DLD1 (cell line): ENCODE data around the gene KLHDC8A.

ENCODE experiments used
- in situ Hi-C: cut with HindIII; loops from 2 replicates; pipeline ENCODE4 v1.10.0; 2017; ENCODE audit warnings: low sequenced_read_pairs

KLHDC8A gene

DNA sequence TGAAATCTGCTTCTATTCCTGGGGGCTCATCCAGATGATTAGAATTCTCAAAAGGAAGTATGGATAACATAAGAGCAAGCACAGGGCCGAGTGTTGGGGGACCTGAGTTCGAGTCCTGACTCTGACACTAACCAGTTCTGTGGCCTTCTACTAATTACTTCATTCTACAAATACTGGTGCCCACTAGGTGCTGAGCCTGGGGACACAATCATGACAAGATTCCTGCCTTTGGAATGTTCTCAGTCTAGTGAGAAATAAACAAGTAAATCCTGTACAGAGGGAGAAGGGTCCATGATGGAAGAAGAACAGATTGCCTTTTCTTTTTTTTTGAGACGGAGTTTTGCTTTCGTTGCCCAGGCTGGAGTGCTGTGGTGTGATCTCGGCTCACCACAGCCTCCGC lies 32.9 kb downstream of the KLHDC8A start:
- in situ Hi-C loops, result no loop called here

- in situ Hi-C loops, result no loop called here
These were observed 34.8 kb downstream of the KLHDC8A start for GRCh38 chr1:205321959-205322283.

GRCh38 chr1:205321162-205321958 lies 35.4 kb downstream of the KLHDC8A start, which contains the start of gene NUAK2:
NUAK2 (minus strand) TSS chr1:205321745; CDS start chr1:205321628, 117 bp downstream.
- in situ Hi-C loops, result no loop called here

DNA sequence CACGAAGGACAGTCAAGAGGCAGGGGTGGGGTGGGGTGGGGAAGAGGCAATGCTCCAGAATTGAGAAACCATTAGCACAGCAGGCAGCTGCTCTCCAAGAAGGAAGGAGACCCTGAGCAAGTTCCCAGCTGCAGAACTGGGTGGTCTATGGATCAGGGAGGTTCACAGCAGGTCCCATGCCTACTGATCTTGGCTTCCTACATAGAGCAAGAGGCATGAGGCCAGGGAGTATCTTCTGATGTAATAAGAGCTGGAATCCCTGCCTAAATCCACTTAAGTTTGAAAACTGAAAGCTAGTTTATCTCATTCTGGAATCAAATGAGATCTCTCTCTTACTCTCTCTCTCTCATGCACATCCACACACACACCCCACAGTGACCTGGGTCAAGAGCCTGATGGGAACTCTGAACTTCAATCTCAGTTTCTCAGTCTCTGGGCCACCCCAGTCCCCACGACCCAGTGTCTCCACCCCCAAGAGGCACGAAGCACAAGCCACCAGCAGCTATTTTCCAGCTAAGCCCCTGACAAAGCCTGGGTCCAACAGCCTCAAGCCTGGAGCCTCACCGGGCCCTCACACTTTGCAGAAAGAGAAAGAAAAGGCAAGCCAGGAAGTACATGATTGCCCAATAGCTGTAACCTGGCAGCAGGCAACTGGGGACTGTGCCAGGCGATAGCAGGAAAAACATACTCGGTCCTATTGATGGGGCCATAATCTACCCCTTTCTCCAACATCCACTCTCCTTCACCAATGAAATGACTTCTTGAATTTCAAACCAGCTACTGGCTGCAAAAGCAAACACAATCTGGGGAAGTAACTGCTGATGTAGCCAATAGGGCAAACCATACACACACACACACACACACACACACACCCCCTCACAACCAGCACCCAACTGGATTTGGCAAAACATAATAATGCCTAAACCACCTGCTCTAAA lies 37.4 kb downstream of the KLHDC8A start:
- in situ Hi-C loops, result no loop called here

DNA sequence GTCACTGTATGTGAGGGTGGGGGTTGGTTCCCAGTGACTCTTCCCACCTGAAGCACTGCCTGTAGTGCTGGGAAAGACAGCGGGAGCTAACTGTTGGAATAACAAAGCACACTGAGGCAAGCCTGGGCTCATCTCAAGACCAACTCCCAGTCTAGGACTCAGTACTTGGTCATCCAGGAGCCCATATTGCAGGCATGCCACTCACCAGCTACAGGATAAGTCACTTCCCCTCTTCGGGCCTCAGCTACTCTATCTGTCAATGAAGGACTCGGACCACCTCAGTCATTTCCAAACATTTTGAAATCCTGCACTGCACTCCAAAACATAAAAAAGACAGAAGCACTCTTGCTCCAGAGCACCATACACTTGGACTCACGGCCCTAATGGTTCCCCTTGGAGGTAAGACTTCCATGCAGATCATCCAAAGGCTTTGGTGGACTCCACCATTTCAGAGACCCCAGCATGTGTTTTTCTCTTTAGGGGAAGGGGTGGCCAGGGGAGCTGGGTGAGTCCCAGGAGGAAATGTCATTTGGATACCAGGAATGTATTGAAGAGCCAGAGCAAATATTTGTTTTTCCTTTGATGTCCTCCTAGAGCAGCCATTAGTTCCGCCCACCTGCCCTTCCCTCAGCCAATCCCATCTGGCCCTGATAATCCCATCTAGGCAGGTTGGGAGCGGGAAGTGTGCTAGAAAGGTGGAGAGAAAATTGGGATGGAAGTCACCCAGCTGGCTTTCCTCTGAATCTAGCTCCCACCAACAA lies 38.3 kb downstream of the KLHDC8A start:
- in situ Hi-C loops, result no loop called here

- in situ Hi-C loops, result no loop called here
These were observed 39.3 kb downstream of the KLHDC8A start for GRCh38 chr1:205317311-205317917.

- in situ Hi-C loops, result no loop called here
These were observed 40.6 kb downstream of the KLHDC8A start for GRCh38 chr1:205316161-205316566.

- in situ Hi-C loops, result no loop called here
These were observed 41.6 kb downstream of the KLHDC8A start for GRCh38 chr1:205315008-205315618.

- in situ Hi-C loops, result no loop called here
These were observed 43.0 kb downstream of the KLHDC8A start for GRCh38 chr1:205313563-205314308.

DNA sequence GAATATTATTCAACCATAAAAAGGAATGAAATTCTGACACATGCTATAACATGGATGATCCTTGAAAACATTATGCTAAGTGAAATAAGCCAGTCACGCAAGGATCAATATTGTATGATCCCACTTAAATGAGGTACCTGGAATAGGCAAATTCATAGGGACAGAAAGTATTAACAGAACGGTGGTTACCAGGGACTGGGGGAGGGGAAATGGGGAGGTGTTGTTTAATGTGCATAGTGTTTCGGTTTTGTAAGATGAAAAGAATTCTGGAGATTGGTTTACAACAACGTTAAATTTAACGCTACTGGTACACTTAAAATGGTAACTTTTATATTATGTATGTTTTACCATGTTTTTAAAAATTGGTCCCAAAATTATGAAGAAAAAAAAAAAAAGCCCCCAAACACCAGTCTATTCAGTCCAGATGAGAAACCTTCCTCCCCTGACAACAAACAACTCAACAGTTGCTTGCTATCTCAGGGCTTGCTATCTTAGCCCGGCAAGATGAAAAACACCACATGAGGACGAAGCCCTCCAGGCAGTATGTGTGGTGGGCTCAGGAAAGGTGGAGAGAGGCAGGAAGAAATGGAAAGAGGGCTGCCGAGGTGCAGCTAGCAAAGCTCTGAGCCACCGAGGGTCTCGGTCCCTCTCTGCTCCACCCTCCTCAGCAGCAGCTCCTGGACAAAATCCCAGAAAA lies 43.7 kb downstream of the KLHDC8A start:
- in situ Hi-C loops, result no loop called here

- in situ Hi-C loops, result no loop called here
These were observed 45.6 kb downstream of the KLHDC8A start for GRCh38 chr1:205310976-205311704.

DNA sequence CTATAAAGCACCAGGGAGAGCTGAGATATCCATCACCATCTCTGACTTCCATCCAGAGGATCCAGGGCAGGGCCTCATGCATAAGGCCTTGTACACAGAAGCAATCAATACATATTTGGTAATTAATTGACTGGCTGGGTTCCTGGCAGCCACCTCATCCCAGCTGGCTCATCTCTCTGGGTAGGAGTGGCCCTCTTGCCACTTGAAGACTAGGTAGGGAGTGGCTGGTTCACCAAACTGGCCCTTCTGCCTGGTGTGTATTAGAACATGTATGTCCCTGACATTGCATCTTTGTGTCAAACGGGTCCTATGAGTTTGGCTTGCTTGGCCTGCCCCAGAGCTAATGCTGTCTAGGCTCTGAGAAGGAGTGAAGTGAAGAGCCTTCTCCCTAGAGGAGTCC lies 47.0 kb downstream of the KLHDC8A start:
- in situ Hi-C loops, result no loop called here

- in situ Hi-C loops, result no loop called here
These were observed 49.7 kb downstream of the KLHDC8A start for GRCh38 chr1:205306929-205307566.

- in situ Hi-C loops, result no loop called here
These were observed 52.0 kb downstream of the KLHDC8A start for GRCh38 chr1:205304695-205305070.

DNA sequence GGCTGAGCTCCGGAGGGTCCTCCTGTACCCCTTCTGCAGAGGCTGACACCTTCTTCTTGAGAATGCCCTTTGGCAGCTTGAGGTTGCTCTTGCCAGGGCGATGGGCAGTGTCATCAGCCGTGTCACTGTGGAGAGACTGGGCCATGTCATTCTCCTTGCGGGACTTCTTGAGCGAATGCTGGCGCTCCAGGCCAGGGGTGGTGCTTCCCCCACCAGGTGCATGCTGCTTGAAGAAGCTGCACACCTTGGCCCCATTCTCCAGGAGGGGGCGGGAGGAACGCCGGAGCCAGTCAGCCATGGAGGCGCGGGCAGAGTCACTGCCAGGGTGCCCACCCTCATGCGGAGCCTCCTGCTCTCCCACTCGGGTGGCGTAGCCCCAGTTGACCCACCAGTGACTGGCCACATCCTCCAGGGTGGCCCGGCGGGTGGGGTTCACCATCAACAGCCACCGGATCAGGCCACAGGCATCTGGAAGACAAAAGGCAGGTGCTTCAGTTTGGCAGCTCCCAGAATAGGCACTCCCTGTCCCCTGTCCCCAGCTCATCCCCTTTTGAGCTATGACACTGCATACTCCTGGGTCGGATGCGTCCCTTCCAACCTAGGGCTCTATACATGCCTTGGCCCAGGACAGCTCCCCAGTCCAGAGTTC lies 52.6 kb downstream of the KLHDC8A start:
- in situ Hi-C loops, result no loop called here

DNA sequence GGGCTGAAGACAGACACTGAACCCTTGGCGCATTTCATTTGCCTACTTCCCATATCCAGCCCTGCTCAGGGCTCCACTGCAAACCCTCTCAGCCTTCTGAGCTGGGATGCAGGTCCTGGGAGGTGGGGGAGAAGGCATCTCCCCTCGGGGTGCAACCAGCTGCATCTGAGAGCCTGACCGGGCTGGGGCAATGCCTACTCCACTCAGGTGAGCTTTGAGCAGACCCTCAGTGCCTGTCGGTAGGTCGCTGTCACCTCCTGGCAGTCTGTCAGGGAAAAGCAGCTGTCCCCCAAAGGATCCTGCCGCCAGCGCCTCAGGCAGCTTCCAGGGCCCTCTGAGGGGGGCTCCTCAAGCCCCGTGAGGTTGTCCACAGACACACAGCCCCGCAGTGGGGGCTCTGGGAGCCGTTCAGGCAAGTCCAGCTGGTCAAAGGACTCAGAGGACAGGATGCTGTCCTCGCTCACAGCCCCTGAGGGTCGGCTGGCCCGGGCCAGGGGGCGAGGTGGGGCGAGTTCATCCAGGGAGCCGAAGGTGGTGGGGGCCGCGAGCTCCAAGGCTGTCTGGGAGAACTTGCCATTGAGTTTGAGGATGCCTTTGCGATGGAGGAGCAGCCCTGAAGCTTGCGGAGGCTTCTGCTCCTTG lies 53.4 kb downstream of the KLHDC8A start:
- in situ Hi-C loops, result no loop called here
